ENCODE measurements around the gene DIS3L2. TPM values are rescaled to one million over a fixed set of nuclear protein-coding genes. Genes with fewer than 3 reads are reported as not detected.

DIS3L2 gene
- total RNA-seq, 1 donor from 2014 or later, result 42.1 TPM

GRCh38 chr2:232218778-232219495, 257.4 kb downstream of the DIS3L2 start:
- no peak for DNase-seq
- no peak for TF ChIP-seq CTCF (IDR thresholded peaks at IDR 0.05; ENCODE audit: partially characterized antibody, unreplicated experiment)
- Mint-ChIP-seq H3K36me3 (ENCODE audit: unreplicated experiment) (no peaks in the 10 kb centered on the region), H3K9me3 (ENCODE audit: unreplicated experiment) (no peaks in the 10 kb centered on the region), H3K4me1 (ENCODE audit: low read depth, unreplicated experiment) (no peaks in the 10 kb centered on the region), H3K27me3 (ENCODE audit: unreplicated experiment) (no peaks in the 10 kb centered on the region), H3K27ac (ENCODE audit: unreplicated experiment) (no peak overlapping the region), H3K4me3 (ENCODE audit: unreplicated experiment) (no peak overlapping the region)

- Mint-ChIP-seq H3K36me3 (ENCODE audit: unreplicated experiment) (no peaks in the 10 kb centered on the region), H3K4me1 (ENCODE audit: low read depth, unreplicated experiment) (no peaks in the 10 kb centered on the region), H3K4me3 (ENCODE audit: unreplicated experiment) (no peak overlapping the region), H3K27me3 (ENCODE audit: unreplicated experiment) (no peaks in the 10 kb centered on the region), H3K9me3 (ENCODE audit: unreplicated experiment) (no peaks in the 10 kb centered on the region), H3K27ac (ENCODE audit: unreplicated experiment) (no peak overlapping the region)
- TF ChIP-seq CTCF (IDR thresholded peaks at IDR 0.05; ENCODE audit: partially characterized antibody, unreplicated experiment), result no peak
- DNase-seq, result no peak
Measured at GRCh38 chr2:232219496-232219870, 258.0 kb downstream of the DIS3L2 start.

GRCh38 chr2:232219932-232220331, 258.4 kb downstream of the DIS3L2 start:
- H3K27me3 Mint-ChIP-seq (ENCODE audit: unreplicated experiment), result no peaks in the 10 kb centered on the region
- no peaks in the 10 kb centered on the region for H3K36me3 Mint-ChIP-seq (ENCODE audit: unreplicated experiment)

GRCh38 chr2:232225429-232225828, 263.9 kb downstream of the DIS3L2 start:
- no peak for DNase-seq
- H3K9me3 Mint-ChIP-seq (ENCODE audit: unreplicated experiment), result no peaks in the 10 kb centered on the region
- H3K27ac Mint-ChIP-seq (ENCODE audit: unreplicated experiment), result no peak overlapping the region
- H3K36me3 Mint-ChIP-seq (ENCODE audit: unreplicated experiment), result no peaks in the 10 kb centered on the region
- H3K27me3 Mint-ChIP-seq (ENCODE audit: unreplicated experiment), result no peaks in the 10 kb centered on the region
- H3K4me3 Mint-ChIP-seq (ENCODE audit: unreplicated experiment), result no peak overlapping the region
- TF ChIP-seq CTCF (IDR thresholded peaks at IDR 0.05; ENCODE audit: partially characterized antibody, unreplicated experiment), result no peak
- no peaks in the 10 kb centered on the region for H3K4me1 Mint-ChIP-seq (ENCODE audit: low read depth, unreplicated experiment)

More at GRCh38 chr2:232219932-232220331, 258.4 kb downstream of the DIS3L2 start:
- no peak for TF ChIP-seq CTCF (IDR thresholded peaks at IDR 0.05; ENCODE audit: partially characterized antibody, unreplicated experiment)
- H3K4me1 Mint-ChIP-seq (ENCODE audit: low read depth, unreplicated experiment), result no peaks in the 10 kb centered on the region
- no peaks in the 10 kb centered on the region for H3K9me3 Mint-ChIP-seq (ENCODE audit: unreplicated experiment)
- no peak for DNase-seq
- no peak overlapping the region for H3K4me3 Mint-ChIP-seq (ENCODE audit: unreplicated experiment)
- no peak overlapping the region for H3K27ac Mint-ChIP-seq (ENCODE audit: unreplicated experiment)

- H3K4me3 Mint-ChIP-seq (ENCODE audit: unreplicated experiment), result no peak overlapping the region
- H3K4me1 Mint-ChIP-seq (ENCODE audit: low read depth, unreplicated experiment), result no peaks in the 10 kb centered on the region
- H3K27ac Mint-ChIP-seq (ENCODE audit: unreplicated experiment), result no peak overlapping the region
- no peak for DNase-seq
- no peaks in the 10 kb centered on the region for H3K36me3 Mint-ChIP-seq (ENCODE audit: unreplicated experiment)
- TF ChIP-seq CTCF (IDR thresholded peaks at IDR 0.05; ENCODE audit: partially characterized antibody, unreplicated experiment), result no peak
- no peaks in the 10 kb centered on the region for H3K9me3 Mint-ChIP-seq (ENCODE audit: unreplicated experiment)
- no peaks in the 10 kb centered on the region for H3K27me3 Mint-ChIP-seq (ENCODE audit: unreplicated experiment)
Measured at GRCh38 chr2:232225895-232226294, 264.4 kb downstream of the DIS3L2 start.
